Fibroblast of the aortic adventitia (primary cell): Measurements from ENCODE around the gene SRD5A1. TPM values are rescaled to one million over a fixed set of nuclear protein-coding genes. Genes with fewer than 3 reads are reported as not detected.

Source experiments
- DNase-seq: peaks from one replicate; pipeline ENCODE4 v3.0.0-alpha.2; 2010; ENCODE audit warnings: low read depth
- H3K4me3 ChIP-seq: 2 replicates; pipeline ENCODE4 v1.5.1; 2011; ENCODE audit warnings: low read depth, mild to moderate bottlenecking, control low read depth, low read length, moderate library complexity
- CTCF ChIP-seq: IDR thresholded peaks from 2 replicates; pipeline ENCODE4 v1.5.1; 2011; ENCODE audit warnings: mild to moderate bottlenecking, low read length, control low read depth, inconsistent platforms; ENCODE audit not compliant: insufficient read depth
- total RNA-seq: library from RNA; depleted of rRNA; stranded (reverse); fragments of >200 nt; gene quantifications from 2 replicates; pipeline ENCODE4 v1.2.3, GENCODE V29; 2012; ENCODE audit warnings: low replicate concordance

Gene SRD5A1
- total RNA-seq, 1 donor: 12.0 TPM

GRCh38 chr5:6631441-6631840, 1.8 kb upstream of the SRD5A1 start:
- TF ChIP-seq CTCF: no peak
- peak overlapping the region; percentile 88 for H3K4me3 ChIP-seq
- no peak for DNase-seq

- DNase-seq: peak; percentile 20
- H3K4me3 ChIP-seq: peak overlapping the region; percentile 88
- peak; percentile 13 for TF ChIP-seq CTCF
These were observed 834 bp upstream of the SRD5A1 start for GRCh38 chr5:6632324-6632887.

GRCh38 chr5:6633469-6634245, 417 bp downstream of the SRD5A1 start:
- peak; percentile 20 for DNase-seq
- peak overlapping the region; percentile 88 for H3K4me3 ChIP-seq
- no peak for TF ChIP-seq CTCF

- H3K4me3 ChIP-seq: peak overlapping the region; percentile 88
- peak; percentile 19 for DNase-seq
- TF ChIP-seq CTCF: peak; percentile 2
These were observed 1.1 kb downstream of the SRD5A1 start for GRCh38 chr5:6634306-6634705.

- no peak for DNase-seq
- H3K4me3 ChIP-seq: peak overlapping the region; percentile 88
- no peak for TF ChIP-seq CTCF
These were observed 1.7 kb downstream of the SRD5A1 start for GRCh38 chr5:6634788-6635430.

- no peak overlapping the region for H3K4me3 ChIP-seq
- no peak for DNase-seq
- no peak for TF ChIP-seq CTCF
These were observed 3.1 kb downstream of the SRD5A1 start for GRCh38 chr5:6636293-6636692.
